GM12873 (cell line): ENCODE measurements around the gene SLC37A1.

Experiments used
- TF ChIP-seq, protein P1 (sequence below): IDR thresholded peaks from 2 replicates; pipeline ENCODE4 v1.5.1; 2012; ENCODE audit warnings: low read depth, mild to moderate bottlenecking, moderate library complexity, low read length, control low read depth; ENCODE audit not compliant: insufficient read depth; ENCODE audit errors: missing control alignments

SLC37A1 gene

DNA sequence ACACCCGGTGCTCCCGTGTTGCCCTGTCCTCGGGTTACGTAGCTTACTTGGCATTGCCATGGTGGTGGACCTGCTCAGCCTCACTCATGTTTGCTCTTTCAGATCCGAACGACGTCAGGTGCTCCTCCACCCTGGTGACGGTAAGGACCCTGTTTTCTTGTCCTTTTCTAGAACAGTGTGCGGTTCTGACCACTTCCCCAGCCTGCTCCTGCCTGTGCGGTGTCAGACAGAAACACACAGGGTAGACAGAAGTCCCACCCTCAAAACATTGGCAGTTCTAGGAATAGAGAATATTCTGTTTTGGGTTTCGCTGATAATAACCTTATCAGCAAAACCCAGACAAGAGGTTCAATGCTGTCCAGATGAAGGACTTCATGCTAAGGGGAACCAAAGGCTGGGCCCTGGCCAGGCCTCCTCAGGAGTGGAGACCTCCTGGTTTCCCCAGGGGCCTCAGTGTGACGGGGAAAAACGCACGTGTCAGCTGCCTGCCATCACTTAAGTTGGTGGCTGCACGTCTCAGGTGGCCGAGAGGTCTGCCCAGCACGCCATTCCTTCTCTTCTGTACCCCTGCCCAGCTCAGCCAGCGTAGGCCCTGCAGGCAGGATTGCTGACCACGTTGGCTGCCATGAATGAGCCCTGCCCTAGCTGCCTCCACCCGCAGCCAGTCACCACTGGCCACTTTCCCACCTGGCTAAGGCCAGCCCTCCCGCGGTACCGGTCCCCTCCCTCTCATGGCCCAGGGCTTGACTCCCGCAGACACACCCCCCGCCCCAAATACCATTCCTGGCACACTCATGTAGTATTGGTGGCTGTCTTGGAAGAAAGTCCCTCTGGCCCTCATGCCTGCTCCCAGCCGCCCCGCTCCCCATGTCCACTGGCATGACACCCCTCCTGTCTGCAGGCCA lies 33.6 kb downstream of the SLC37A1 start:
- TF ChIP-seq, protein P1, sequence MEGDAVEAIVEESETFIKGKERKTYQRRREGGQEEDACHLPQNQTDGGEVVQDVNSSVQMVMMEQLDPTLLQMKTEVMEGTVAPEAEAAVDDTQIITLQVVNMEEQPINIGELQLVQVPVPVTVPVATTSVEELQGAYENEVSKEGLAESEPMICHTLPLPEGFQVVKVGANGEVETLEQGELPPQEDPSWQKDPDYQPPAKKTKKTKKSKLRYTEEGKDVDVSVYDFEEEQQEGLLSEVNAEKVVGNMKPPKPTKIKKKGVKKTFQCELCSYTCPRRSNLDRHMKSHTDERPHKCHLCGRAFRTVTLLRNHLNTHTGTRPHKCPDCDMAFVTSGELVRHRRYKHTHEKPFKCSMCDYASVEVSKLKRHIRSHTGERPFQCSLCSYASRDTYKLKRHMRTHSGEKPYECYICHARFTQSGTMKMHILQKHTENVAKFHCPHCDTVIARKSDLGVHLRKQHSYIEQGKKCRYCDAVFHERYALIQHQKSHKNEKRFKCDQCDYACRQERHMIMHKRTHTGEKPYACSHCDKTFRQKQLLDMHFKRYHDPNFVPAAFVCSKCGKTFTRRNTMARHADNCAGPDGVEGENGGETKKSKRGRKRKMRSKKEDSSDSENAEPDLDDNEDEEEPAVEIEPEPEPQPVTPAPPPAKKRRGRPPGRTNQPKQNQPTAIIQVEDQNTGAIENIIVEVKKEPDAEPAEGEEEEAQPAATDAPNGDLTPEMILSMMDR, result no peak

DNA sequence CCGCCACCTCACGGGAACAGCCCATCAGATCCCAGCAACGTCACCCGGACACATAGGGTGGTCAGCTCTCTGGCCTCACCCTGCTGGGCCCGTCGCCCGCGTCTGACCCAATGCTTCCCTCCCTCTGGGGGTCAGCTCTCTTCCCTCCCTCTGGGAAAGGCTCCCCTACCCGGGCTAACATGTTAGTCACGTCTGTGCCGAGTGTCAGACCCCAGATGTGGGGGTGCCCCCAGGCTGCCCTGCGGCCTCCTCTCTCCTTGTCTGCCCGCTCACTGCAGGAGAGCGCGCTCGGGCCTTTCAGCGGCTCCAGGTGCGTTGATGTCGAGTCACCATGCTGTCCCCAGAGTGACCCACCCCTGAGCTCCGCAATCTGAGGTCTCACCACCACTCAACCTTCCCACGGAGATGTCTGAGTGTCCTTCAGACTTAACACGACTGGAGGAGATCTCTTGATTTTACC lies 34.3 kb downstream of the SLC37A1 start:
- TF ChIP-seq, protein P1, result no peak

DNA sequence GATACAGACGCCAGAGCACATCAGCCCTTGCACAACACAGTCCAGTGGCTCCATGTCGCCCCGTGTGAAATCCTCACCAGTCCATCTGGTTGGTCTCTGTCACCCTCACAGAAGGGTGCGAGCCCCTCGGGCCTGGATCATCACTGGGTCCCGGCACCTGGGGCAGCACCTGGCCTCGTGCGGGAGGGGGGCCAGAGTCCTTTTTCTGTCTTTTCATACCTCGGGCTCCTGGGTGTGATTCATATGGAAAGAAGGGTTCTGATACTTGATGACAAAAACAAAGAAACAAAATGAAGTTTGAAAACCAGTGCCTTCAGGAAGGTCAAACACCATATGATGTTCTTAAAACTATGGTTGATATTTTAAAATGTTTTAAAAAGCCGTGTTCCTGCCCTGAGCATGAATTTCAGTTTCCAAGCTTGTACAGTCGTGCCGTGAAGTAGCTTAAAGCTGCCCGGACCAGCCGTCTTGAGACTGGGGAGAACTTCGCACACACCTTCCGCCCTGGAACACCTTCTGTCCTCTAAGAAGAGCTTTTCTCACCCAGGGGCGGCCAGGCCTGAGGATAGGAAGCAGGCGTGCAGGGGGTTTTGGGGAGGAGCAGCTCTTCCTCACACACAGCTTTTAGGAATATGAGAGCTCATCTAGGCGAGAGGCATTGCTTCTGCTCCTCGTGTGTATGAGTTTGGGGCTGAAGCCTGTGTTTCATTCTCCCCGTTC lies 35.2 kb downstream of the SLC37A1 start:
- TF ChIP-seq, protein P1, result no peak

DNA sequence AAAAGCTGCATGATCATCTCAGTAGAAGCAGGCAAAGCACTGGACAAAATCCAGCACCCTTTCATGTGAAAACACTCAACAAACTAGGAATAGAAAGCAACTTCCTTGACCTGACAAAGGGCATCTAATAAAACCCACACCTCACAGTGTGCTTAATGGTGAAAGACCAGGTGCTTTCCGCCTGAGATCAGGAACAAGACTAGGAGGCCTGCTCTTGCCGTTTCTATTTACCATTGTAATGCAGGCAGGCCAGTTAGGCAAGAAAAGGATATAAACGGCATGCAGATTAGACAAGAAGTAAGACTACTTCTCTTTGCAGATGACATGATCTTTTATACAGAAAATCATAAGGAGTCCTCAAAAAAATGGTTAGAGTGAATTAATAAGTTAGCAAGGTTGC lies 37.2 kb downstream of the SLC37A1 start:
- TF ChIP-seq, protein P1, result no peak

DNA sequence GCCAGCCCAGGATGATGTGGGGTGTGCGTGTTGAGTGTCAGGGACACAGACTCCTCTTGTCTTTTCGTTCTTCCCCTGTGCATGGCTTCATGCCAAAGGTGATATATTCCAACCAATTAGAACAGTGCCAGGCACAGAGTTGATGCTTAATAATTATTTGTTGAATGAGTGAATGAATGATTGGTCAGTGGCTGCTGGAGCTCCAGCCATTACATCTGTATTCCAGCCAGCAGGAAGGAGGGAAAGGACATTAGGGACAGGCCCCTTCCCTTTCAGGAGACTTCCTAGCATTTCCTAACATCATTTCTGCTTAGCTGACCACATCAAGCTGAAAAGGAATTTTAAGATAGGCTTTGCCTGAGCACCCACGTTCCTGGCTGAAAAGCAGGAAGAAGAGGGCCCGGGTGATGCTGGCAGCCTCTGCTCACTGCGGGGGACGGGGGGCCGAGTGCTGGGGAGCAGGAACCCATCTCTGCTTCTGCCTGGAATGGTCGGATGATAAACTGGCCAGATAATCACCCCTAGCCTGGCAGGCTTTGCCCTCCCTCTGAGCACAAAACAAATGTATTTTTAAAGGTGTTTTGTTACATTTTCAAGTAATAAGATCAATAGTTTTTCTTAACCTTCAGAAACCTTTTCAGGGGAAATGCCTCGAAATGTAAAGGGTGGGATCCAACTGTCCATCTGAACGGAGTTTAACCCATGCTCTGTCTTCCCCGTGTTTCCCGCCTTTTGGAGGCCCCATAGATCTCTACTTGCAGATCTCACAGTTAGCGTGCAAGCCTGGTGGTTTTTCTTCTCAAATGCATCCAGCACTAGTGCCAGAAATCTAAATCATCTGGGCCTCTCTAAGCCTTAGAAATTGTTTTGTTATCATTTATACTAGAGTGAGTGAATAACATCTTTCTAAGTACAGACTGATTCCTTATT lies 39.0 kb downstream of the SLC37A1 start:
- TF ChIP-seq, protein P1, result no peak

DNA sequence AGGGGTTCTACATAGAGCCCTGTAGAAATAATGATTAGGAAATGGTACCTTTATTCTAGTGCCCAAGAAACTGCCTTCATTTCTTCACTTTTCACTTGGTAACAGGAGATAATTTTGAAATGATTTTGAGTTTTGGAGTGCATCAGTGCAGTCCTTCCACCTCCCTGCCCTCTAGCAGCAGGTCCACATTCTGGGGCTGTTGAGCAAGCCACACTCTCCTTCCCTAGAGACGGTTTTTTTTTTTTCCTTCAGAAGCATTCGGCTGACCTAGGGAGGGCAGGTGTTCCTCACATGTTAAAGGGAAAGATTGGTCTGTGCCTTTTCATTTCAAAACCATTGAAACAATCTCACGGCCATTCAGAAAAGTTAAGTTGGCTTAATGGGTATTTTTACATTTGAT lies 39.8 kb downstream of the SLC37A1 start:
- TF ChIP-seq, protein P1, result no peak
